GM12864 (cell line): ENCODE results near the gene NKAPL.

Experiments
- DNase-seq: peaks from one replicate; pipeline ENCODE4 v3.0.0-alpha.2; 2011; ENCODE audit warnings: low read depth
- H3K4me3 ChIP-seq: 2 replicates; pipeline ENCODE4 v1.5.1; 2011; ENCODE audit warnings: mild to moderate bottlenecking, low read depth, low read length, control low read depth
- TF ChIP-seq, protein P1 (sequence below): IDR thresholded peaks from 2 replicates; pipeline ENCODE4 v1.5.1; 2011; ENCODE audit warnings: low read depth, mild to moderate bottlenecking, moderate library complexity, low read length, control low read depth, inconsistent platforms; ENCODE audit errors: missing control alignments

Gene NKAPL

GRCh38 chr6:28232785-28233184 lies 26.3 kb upstream of the NKAPL start:
- DNase-seq: no peak
- TF ChIP-seq, protein P1, sequence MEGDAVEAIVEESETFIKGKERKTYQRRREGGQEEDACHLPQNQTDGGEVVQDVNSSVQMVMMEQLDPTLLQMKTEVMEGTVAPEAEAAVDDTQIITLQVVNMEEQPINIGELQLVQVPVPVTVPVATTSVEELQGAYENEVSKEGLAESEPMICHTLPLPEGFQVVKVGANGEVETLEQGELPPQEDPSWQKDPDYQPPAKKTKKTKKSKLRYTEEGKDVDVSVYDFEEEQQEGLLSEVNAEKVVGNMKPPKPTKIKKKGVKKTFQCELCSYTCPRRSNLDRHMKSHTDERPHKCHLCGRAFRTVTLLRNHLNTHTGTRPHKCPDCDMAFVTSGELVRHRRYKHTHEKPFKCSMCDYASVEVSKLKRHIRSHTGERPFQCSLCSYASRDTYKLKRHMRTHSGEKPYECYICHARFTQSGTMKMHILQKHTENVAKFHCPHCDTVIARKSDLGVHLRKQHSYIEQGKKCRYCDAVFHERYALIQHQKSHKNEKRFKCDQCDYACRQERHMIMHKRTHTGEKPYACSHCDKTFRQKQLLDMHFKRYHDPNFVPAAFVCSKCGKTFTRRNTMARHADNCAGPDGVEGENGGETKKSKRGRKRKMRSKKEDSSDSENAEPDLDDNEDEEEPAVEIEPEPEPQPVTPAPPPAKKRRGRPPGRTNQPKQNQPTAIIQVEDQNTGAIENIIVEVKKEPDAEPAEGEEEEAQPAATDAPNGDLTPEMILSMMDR: no peak
- H3K4me3 ChIP-seq: no peak overlapping the region

- TF ChIP-seq, protein P1: no peak
- H3K4me3 ChIP-seq: no peak overlapping the region
- no peak for DNase-seq
Observed at GRCh38 chr6:28235912-28236452, 23.1 kb upstream of the NKAPL start.

DNA sequence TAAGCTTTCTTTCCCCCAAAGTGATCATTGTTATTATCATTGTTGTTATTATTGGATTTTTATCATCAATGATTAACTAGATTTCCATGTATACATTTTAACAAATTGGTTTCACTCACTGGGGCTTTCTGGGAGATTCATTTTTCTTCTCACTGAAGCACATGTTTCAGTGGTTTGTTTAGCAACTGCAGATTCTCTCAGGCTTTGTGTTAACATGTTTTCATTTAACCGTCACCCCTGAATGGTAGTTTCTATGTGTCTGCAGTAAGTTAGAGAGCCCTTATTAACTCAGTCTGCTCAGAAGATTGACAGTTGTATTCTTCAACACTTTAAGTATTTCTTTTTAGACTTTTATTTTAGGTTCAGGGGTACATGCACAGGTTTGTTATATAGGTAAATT lies 19.5 kb upstream of the NKAPL start:
- no peak for DNase-seq
- no peak overlapping the region for H3K4me3 ChIP-seq
- TF ChIP-seq, protein P1: no peak

DNA sequence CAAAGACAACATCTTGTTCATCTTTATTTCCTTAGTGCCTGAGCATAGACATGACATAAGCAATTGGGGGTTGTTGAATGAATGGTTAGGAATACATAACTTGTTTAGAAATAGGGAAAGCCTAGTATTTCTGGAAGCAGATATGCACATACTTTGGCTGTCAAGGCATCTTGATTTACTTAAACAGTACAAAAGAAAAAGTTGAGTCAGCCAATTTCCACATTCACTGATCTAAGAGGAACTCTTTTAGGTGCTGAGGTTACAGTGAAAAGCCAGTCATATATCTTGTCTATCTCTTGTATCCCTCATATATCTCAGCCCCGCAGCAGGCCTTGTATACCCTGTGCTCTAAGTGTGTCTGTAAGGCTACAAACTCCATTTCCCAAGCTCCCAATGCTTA lies 18.6 kb upstream of the NKAPL start:
- H3K4me3 ChIP-seq: no peak overlapping the region
- TF ChIP-seq, protein P1: no peak

DNA sequence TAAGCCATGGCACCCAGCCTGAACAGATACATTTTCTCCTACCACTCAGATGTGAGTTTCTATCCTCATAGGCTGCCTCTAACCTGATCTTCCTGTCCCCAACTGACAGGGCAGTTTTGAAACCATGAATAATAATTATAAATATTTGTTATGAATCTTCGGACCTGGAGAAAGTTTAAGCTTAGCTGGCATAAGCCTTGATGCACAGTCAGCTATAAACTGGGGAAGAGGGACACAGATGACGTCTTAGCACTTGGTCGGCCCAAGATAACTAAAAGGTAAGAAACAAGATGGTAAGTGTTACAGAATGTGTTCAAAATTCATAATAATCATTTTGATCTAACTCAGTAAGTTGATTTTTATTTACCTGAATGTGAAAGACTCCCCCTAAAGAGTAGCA lies 15.2 kb upstream of the NKAPL start:
- DNase-seq: no peak
- TF ChIP-seq, protein P1: no peak
- H3K4me3 ChIP-seq: no peak overlapping the region

More for the DNA sequence above, 18.6 kb upstream of the NKAPL start:
- no peak for DNase-seq

DNA sequence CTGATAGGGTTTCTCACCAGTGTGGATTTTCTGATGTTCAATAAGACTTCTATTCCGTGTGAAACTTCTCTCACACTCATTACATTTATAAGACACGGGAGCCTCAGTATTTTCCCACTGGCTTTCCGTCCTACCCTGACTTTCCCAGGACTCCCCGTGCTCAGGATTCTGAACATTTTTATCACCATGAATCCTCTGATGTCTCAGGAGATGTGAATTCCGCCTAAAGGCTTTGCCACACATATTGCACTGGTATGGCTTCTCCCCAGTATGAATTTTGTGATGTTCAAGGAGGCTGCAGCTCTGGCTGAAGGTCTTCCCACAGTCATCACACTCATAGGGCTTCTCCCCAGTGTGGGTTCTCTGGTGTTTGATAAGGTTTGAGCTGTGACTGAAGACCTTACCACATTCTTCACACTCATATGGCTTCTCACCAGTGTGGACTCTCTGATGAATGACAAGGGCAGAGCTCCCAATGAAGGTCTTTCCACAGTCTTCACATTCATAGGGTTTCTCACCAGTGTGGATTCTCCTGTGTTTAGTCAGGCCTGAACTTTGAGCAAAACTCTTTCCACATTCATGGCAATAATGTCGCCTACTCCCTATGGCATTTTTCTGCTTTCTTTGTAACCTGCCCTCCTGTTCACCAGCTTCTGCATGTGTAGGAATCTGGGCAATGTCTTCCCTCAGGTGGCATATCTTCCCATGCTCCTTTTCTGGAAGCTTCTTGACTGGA lies 13.7 kb upstream of the NKAPL start:
- TF ChIP-seq, protein P1: no peak
- DNase-seq: no peak
- no peak overlapping the region for H3K4me3 ChIP-seq

- TF ChIP-seq, protein P1: no peak
- H3K4me3 ChIP-seq: no peak overlapping the region
- no peak for DNase-seq
Observed at GRCh38 chr6:28248916-28249315, 10.2 kb upstream of the NKAPL start.
